ENCODE data around the gene DEFB121.
"Not testable (repeated sequence)": the region's sequence is repeated elsewhere in the genome, so short reads cannot be mapped to it uniquely, and the experiment has no call there.

Gene DEFB121, protein sequence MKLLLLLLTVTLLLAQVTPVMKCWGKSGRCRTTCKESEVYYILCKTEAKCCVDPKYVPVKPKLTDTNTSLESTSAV

DNA sequence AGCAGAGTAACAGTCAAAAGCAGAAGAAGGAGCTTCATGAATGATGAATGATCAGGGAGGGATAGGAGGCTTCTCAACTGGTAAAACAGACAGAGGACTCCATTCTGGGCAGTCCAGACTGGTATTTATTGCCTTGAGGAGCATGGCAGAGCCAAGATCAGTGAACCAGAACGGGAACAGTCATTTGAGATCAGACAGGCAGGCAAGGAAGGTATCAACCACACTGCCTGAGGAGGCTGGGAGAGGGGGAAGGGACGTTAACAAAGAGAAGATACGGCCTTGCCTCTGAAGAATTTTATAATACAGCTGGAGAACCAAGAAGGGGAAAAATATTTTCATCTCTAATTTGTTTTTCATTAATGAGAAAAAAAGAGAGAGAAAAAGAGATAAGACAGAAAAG, at the start of gene DEFB121:
Gene DEFB121, minus strand, starts transcription at position 101 of the 400 bp plus-strand sequence. Its CDS starts 63 bp downstream, at position 38.
- DNase-seq (ENCODE audit: low spot score) = no peak

DNA sequence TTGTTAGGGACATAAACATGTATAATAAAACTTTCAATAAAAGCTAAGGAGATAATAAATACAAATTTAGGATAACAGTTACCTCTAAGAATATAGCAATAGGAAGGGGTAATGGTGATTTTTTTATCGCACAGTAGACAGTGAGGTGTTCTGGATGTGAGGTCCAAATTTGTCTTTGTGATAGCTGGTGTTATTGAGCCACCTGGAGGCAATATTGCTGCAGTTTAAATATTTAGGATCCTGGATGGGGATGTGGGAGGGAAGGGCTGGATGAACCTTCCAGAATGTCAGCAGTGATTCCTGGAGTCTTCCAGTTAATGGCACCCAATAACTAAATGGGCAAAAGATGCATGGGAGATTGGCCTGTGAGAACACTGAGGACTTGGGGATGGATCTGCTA, 48.3 kb upstream of the DEFB121 start:
- no peak for DNase-seq (ENCODE audit: low spot score)

DNA sequence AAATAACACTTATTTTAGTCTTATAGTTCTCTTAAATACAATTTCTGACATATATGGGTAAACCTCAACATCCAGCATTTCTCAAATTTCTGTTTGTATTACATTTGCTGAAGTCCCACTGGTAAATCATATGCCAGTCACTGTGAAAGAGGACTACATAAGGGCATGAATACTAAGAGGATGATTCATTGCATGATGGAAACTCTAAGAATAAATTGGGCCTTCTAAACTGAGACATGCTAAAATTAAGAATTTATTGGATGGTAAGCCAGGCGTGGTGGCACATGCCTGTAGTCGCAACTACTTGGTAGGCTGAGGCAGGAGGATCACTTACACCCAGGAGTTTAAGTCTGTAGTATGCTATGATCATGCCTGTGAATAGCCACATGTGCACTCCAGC, 46.6 kb upstream of the DEFB121 start:
- DNase-seq (ENCODE audit: low spot score) = no peak

DNA sequence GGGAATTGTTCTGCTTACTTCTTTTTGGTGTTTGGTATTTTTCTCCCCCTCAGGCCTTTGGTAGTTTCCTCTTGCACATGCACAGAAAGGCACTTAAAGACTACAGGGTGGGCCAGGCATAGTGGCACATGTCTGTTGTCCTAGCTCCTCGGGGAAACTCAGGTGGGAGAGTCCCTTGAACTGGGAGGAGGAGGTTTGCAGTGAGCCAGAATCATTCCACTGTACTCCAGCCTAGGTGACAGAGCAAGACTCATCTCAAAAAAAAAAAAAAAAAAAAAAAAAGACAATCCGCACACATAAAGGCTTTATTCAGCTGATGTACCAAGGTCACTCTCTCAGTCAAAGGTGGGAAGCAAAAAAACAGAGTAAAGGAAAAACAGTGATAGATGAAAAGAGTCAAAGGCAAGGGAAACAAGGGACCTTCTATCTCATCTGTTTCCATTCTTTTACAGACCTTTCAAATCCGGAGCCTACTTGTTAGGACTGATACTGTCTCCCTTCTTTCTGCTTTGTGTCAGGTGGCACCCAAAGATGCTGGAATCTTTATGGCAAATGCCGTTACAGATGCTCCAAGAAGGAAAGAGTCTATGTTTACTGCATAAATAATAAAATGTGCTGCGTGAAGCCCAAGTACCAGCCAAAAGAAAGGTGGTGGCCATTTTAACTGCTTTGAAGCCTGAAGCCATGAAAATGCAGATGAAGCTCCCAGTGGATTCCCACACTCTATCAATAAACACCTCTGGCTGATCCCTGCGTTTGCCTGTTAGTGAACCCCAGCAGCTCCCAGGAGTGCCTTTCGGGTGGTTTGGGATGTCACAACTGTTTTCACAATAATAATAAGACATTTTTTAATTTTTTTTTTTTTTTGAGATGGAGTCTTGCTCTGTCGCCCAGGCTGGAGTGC, 43.7 kb upstream of the DEFB121 start:
- DNase-seq (ENCODE audit: low spot score) = no peak

DNA sequence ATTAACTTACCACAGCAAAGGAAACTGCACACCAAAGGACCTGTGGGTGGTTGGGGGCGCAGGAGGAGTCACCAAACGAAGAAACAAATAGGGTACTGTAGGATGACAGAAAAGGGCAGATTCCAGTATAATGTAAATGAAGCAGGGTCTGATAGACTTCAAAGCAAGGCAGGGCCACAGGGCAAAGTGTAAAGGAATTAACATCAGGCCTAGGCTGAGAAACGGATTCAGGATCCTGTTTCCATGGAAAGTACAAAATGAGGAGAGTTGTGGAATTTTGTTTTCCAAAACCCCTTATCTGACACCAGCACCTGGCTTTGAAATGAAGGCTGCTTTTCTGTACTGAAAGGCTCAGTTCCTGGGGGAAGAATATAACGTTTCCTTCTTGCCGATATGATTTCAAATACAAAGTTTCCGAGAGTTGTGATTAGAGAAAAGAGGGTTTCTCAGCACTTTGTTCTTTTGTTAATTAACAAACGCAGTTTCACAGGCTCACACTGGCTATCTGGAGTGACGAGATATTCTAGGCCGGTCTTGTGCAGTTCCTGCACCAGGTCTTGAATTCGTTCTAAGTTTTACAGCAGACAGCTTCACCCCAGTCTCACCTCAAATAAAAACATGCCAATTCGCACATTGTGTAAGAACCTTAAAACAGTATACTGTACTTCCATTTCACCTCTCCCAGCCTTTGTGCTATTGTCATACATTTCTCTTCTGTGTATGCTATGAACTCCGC, 40.2 kb upstream of the DEFB121 start:
- no peak for DNase-seq (ENCODE audit: low spot score)

DNA sequence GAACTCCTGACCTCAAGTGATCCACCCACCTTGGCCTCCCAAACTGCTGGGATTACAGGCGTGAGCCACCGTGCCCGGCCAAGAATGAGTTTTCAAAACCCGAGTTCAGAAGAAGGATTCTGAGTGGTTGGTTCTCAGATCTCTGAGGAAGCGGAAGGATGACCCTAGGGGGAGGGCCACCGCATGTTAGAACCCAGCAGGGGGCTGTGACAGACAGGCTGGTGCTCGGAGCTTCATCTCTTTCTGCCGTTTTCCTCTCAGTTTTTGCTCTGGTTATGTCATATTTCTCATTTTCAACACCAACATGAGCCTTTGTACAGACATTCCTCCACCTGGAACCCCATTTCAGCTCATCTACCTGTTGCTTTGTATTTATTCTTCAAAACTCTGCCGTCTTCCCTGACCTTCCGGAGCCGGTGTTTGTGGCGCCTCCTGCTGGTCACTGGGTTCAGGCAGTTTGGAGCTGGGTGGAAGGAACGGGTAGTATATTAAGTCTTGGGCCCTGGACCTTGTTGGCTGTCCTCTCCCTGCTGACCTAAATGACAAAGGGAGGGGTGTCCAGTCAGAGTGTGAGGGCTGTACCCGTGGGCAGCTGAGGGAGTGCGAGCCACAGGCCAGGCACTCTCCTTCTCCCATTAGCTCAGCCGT, 34.1 kb upstream of the DEFB121 start, which contains the start of gene DEFB123:
Gene DEFB123, plus strand, starts transcription at position 621 of the 648 bp plus-strand sequence. CDS start 67 bp downstream, outside the sequence.
- no peak for DNase-seq (ENCODE audit: low spot score)

DNA sequence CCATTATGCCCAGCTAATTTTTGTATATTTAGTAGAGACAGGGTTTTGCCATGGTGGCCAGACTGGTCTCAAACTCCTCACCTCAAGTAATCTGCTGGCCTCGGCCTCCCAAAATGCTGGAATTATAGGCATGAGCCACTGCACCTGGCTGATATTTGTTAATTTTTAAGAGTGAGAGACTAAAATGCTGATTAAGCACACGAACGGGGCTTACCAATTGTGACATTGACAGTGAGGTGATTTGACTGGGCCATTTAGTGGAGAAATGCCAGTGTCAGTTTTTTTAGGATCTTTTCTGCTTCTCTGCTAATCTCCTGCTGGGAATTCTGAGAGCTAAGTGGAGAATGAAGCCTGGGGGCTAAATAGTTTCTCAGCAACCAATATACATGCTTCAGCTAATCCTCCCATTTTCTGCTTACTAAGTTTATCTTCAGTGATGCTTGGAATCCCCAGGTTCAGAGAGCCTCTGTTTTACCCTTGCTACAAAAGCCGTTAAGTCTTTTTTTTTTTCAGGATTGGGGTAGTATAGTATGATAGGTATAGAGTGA, 24.6 kb upstream of the DEFB121 start:
- no peak for DNase-seq (ENCODE audit: low spot score)

DNA sequence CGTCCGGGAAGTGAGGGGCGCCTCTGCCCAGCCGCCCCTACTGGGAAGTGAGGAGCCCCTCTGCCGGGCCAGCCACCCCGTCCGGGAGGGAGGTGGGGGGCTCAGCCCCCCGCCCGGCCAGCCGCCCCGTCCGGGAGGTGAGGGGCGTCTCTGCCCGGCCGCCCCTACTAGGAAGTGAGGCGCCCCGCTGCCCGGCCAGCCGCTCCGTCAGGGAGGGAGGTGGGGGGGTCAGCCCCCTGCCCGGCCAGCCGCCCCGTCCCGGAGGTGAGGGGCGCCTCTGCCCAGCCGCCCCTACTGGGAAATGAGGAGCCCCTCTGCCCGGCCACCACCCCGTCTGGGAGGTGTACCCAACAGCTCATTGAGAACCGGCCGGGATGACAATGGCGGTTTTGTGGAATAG, 21.6 kb upstream of the DEFB121 start:
- DNase-seq (ENCODE audit: low spot score) = not testable (repeated sequence)

DNA sequence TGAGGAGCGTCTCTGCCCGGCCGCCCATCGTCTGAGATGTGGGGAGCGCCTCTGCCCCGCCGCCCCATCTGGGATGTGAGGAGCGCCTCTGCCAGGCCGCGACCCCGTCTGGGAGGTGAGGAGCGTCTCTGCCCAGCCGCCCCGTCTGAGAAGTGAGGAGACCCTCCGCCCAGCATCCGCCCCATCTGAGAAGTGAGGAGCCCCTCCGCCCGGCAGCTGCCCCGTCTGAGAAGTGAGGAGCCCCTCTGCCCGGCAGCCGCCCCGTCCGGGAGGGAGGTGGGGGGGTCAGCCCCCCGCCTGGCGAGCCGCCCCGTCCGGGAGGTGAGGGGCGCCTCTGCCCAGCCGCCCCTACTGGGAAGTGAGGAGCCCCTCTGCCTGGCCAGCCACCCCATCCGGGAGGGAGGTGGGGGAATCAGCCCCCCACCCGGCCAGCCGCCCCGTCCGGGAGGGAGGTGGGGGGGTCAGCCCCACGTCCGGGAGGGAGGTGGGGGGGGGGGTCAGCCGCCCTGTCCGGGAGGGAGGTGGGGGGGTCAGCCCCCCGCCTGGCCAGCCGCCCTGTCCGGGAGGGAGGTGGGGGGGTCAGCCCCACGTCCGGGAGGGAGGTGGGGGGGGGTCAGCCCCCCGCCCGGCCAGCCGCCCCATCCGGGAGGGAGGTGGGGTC, 21.0 kb upstream of the DEFB121 start:
- not testable (repeated sequence) for DNase-seq (ENCODE audit: low spot score)

DNA sequence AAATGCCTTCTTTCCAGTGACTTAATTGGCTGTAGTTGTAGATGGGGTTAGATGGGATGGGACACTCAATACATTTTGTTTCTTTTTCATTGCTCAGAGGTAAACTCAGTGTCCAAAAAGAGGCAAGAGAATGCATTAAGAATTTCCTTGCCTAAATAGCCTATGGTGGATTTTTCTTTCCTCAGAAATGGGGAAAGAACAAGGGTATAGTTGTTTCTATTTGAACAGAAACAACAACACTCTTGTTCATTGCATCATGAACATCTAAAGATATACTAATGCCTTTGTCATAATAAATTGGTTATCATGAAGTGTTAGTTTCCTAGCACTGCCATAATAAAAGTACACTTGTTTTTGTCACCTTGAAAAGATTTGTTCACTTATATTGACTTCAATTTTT, 19.8 kb upstream of the DEFB121 start:
- no peak for DNase-seq (ENCODE audit: low spot score)

DNA sequence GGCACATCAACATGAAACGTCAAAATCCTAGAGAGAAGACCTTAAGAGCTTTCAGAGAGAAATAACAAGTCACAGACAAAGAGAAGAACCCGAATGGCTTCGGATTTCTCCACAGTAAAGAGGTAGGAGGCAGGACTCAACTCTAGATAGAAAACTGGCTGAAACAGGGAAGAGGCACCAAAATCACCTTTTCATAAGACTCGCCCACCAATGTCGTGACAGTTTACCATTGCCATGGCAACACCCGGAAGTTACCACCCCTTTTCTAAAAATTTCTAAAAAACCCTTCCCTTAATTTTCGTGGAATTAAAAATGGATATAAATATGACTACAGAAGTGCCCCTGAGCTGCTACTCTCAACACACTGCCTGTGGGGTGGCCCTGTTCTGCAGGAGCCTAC, 12.3 kb upstream of the DEFB121 start:
- DNase-seq (ENCODE audit: low spot score) = no peak

DNA sequence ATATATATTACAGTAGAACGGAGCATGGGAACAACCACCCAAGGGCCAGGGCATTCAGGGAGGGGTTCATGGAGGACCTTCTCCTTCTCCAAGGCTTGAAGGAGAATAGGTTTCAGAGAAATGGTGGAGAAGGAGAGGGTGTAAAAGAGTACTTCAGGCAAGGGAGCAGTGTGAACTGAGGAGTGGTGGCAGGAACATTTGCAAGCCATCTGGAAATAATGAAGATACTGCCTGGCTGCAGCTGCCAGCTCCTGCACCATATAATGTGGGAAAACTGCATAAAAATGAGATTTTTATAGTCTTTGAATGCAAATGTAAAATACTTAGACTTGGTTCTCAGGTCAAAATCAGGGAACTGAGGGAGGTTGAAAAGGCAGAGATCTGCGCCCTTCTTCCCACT, 9.6 kb upstream of the DEFB121 start:
- DNase-seq (ENCODE audit: low spot score) = no peak

DNA sequence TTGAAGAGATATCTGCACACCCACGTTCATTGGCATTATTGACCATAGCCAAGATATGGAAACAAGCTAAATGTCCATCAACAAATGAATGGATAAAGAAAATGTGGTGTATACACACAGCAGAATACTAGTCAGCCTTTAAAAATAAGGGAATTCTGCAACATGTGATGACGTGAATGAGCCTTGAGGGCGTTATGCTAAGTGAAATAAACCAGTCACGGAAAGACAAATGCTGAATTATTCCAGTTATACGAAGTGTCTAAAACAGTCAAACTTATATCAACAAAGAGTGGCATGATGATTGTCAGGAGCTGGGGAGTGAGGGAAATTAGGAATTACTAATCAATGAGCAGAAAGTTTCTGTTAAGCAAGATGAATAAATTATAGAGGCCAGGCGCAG, 8.4 kb upstream of the DEFB121 start:
- DNase-seq (ENCODE audit: low spot score) = no peak

DNA sequence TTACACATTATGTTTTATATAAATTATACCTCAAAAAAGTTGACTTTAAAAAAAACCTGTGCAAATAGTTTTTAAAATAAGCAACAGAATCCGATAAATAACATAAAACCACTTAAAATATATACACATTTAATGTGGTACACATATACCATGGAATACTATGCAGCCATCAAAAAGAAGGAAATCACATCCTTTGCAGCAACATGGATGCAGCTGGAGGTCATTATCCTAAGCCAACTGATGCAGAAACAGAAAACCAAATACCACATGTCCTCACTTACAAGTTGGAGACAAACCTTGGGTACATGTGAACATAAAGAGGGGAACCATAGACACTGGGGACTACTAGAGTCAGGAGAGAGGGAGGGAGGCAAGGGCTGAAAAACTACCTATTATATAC, 4.0 kb upstream of the DEFB121 start:
- no peak for DNase-seq (ENCODE audit: low spot score)

DNA sequence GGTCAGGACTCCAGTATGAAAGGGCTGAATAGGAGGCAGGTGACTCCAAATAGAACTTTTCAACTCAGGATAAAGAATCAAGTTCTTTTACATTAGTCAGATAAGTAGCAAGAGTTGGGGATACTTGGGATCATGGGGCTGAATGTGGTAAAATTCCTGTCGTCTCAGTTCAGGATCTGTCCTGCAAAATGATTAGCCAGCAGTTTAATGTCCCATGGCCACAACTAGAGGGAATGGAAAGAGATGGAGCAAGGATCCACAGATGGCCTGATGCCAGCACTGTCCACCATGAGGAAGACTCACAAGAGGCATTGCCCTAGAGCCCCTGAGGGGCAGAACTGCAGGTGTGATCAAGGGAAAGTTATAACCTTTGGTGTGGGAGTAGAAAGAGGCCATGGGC, 2.1 kb downstream of the DEFB121 start:
- DNase-seq (ENCODE audit: low spot score) = no peak

DNA sequence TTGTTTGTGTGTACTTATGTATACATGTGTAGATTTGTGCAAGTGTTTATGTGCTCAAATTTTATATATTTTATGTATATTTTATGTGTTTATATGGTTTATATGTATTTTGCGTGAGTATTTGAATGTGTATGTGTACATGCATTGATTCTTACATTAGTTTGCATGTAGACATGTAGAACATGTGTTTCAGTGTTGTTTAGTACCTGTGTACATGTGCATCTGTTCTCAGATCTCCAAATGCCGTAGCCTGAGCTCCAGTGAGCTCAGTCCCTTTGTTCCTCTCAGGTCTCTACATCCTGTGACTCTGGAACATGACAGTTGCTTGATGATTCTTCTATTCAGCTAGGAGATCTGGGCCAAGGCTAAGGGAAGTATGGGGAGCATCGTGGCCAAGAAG, 11.1 kb downstream of the DEFB121 start:
- no peak for DNase-seq (ENCODE audit: low spot score)

DNA sequence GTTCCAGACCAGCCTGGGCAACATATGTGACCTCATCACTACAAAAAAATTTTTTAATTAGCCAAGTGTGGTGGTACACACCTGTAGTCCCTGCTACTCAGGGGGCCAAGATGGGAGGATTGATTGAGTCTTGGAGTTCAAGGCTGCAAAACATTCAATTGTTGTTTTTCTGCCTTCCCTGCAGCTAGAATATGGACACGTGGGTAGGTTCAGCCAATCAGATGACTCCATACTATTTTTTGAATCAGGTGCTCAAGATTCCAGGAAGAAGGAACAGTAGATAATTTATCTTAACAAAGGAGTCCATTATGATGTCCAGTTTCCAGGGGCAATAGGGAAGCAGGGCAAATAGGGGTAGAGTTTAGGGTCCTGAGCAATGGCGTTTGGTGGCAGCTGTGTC, 13.2 kb downstream of the DEFB121 start:
- no peak for DNase-seq (ENCODE audit: low spot score)

DNA sequence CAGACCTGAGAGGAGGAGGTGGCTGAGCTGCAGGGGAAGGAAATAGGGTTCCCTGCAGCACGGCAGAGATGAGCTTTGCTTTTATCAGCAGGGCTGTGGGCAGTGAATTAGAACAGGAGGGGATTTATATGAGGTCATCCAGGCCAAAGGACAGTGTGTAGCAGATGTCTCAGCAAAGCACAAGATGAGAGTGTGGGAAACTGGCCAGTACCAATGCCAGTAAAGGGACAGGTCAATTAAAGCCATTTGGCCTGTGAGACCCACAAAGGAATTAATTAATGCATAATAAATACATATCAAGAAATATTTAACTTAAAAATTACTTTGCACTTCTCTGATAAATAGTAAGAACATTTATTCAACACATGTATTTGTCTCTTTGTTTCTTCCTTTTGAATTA, 15.5 kb downstream of the DEFB121 start, which contains the start of gene DEFB119:
Gene DEFB119, minus strand, starts transcription at position 101 of the 400 bp plus-strand sequence. CDS start 107 bp downstream, outside the sequence.
- no peak for DNase-seq (ENCODE audit: low spot score)

DNA sequence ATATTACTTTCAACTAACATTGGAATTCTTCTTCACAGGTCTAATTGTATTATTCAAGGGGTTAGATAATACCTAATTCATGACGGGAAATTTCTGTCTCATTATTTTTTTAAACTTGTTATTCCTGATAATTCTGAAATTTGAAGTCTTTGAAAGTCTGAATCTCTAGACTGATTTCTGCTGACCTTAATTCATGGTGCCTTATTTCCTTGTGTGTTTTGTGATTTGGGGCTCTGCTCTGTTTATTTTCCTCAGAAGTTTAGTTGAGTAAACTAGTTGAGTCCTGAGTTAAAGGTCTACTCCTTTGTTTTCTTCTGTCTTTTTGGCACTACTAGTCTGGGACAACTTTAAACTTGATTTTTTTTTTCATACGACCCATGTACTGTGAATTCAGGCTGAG, 31.7 kb downstream of the DEFB121 start:
- no peak for DNase-seq (ENCODE audit: low spot score)

DNA sequence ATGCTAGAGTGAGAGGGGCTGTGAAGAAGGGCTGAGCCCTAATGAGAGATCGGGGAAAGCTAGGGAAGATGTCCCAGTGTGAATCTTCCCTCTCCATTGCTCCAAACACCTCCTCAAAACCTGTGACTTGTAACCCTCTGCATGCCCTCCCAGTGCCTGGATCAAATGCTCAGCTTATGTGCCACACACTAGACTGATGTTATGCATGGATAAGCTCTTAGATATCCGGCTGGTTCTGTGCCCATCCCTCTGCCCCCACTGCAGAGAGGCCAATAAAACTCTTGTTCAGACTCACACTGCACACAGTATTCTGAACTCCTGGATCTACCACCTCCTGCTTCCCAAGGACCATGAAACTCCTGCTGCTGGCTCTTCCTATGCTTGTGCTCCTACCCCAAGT, 37.7 kb downstream of the DEFB121 start, which contains the start of gene DEFB118:
Gene DEFB118, plus strand, starts transcription at position 301 of the 400 bp plus-strand sequence. Its CDS starts 50 bp downstream, at position 351.
- DNase-seq (ENCODE audit: low spot score) = no peak

DNA sequence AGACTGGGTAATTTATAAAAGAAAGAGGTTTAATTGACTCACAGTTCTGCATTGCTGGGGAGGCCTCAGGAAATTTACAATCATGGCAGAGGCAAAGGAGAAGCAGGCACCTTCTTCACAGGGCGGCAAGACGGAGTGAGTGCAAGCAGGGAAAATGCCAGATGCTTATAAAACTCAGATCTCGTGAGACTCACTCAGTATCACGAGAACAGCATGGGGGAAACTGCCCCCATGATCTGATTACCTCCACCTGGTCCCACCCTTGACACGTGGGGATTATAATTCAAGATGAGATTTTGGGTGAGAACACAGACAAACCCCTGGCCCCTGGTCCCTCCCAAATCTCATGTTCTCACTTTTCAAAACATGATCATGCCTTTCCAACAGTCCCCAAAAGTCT, 41.7 kb downstream of the DEFB121 start:
- not testable (repeated sequence) for DNase-seq (ENCODE audit: low spot score)
